Nephron progenitor cell (in vitro differentiated cells): ENCODE data around the gene PTGDS.
"Not testable (repeated sequence)": the region's sequence is repeated elsewhere in the genome, so short reads cannot be mapped to it uniquely, and the experiment has no call there.

Experiments
- DNase-seq: peaks from one replicate; pipeline ENCODE4 v3.0.0; 2021
- H3K27ac Mint-ChIP-seq: 2 replicates; pipeline ENCODE4 v1.8.0; 2021; ENCODE audit warnings: mild to moderate bottlenecking, moderate library complexity, mixed read lengths
- H3K27me3 Mint-ChIP-seq: 2 replicates; pipeline ENCODE4 v1.8.0; 2021; ENCODE audit warnings: mild to moderate bottlenecking, low read depth, mixed read lengths; ENCODE audit not compliant: poor library complexity
- H3K36me3 Mint-ChIP-seq: 2 replicates; pipeline ENCODE4 v1.8.0; 2021; ENCODE audit warnings: low read depth, mixed read lengths
- H3K4me1 Mint-ChIP-seq: 2 replicates; pipeline ENCODE4 v1.8.0; 2021; ENCODE audit warnings: mixed read lengths
- H3K4me3 Mint-ChIP-seq: 2 replicates; pipeline ENCODE4 v1.8.0; 2021; ENCODE audit warnings: mild to moderate bottlenecking, moderate library complexity, mixed read lengths
- H3K9me3 Mint-ChIP-seq: 2 replicates; pipeline ENCODE4 v1.8.0; 2021; ENCODE audit warnings: mild to moderate bottlenecking, moderate library complexity, mixed read lengths
- TF ChIP-seq, protein P1 (sequence below): fragments of 200-600 bp; sonication (generic); IDR thresholded peaks from 2 replicates; pipeline ENCODE4 v1.5.0; 2021; ENCODE audit warnings: antibody characterized with exemption

The PTGDS gene

DNA sequence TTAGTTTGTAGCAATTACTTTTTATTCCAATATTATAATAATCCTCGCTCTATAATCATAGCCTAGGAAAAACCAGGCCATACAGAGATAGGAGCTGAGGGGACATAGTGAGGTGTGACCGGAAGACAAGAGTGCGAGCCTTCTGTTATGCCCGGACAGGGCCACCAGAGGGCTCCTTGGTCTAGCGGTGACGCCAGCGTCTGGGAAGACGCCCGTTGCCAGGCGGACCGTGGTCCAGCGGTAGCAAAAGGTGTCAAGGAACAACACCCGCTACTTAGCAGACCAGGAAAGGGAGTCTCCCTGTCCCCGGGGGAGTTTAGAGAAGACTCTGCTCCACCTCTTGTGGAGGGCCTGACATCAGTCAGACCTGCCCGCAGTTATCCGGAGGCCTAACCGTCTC is 27.0 kb downstream of the PTGDS start:
- not testable (repeated sequence) for H3K36me3 Mint-ChIP-seq, H3K4me3 Mint-ChIP-seq

GRCh38 chr9:137006116-137007003 is 29.1 kb downstream of the PTGDS start:
- Mint-ChIP-seq H3K4me1 (peaks cover 7% of the 10 kb centered on the region), H3K27me3 (peaks cover 7% of the 10 kb centered on the region), H3K4me3 (no peak overlapping the region), H3K27ac (no peak overlapping the region), H3K9me3 (peaks cover 24% of the 10 kb centered on the region), H3K36me3 (peaks cover 4% of the 10 kb centered on the region)
- TF ChIP-seq, protein P1, sequence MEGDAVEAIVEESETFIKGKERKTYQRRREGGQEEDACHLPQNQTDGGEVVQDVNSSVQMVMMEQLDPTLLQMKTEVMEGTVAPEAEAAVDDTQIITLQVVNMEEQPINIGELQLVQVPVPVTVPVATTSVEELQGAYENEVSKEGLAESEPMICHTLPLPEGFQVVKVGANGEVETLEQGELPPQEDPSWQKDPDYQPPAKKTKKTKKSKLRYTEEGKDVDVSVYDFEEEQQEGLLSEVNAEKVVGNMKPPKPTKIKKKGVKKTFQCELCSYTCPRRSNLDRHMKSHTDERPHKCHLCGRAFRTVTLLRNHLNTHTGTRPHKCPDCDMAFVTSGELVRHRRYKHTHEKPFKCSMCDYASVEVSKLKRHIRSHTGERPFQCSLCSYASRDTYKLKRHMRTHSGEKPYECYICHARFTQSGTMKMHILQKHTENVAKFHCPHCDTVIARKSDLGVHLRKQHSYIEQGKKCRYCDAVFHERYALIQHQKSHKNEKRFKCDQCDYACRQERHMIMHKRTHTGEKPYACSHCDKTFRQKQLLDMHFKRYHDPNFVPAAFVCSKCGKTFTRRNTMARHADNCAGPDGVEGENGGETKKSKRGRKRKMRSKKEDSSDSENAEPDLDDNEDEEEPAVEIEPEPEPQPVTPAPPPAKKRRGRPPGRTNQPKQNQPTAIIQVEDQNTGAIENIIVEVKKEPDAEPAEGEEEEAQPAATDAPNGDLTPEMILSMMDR: no peak
- no peak for DNase-seq

More for the DNA sequence above, 27.0 kb downstream of the PTGDS start:
- H3K4me1 Mint-ChIP-seq: peaks cover 16% of the 10 kb centered on the region
- not testable (repeated sequence) for DNase-seq, H3K27ac Mint-ChIP-seq
- H3K9me3 Mint-ChIP-seq: peaks cover 24% of the 10 kb centered on the region
- H3K27me3 Mint-ChIP-seq: peaks cover 14% of the 10 kb centered on the region
- TF ChIP-seq, protein P1: peak; percentile 22

GRCh38 chr9:137007108-137007815 is 30.0 kb downstream of the PTGDS start:
- Mint-ChIP-seq H3K4me3 (no peak overlapping the region), H3K27ac (no peak overlapping the region), H3K36me3 (peaks cover 8% of the 10 kb centered on the region), H3K9me3 (peaks cover 24% of the 10 kb centered on the region), H3K27me3 (peaks cover 7% of the 10 kb centered on the region), H3K4me1 (peaks cover 7% of the 10 kb centered on the region)
- TF ChIP-seq, protein P1: no peak
- no peak for DNase-seq

DNA sequence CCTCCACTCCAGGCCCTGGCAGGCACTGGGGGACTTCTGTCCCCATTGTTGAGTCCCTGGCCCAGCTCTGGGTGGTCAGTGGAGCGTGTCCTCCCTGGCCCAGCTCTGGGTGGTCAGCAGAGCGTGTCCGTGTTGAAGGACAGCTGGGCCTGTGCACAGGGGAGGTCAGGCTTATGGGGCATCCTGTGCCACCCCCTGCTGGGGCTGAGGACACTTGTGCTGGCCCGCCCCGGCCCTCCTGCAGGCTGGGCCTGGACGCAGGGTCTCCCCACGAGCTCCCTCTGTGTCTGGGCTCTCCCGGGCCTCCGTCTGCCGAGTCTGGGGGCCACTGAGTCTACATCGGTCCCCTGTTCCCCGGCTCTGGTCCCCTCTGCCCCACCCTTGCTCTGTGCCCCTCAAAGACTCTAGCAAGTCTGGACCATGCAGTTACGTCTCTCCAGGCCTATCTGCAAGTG is 30.5 kb downstream of the PTGDS start:
- no peak overlapping the region for H3K27ac Mint-ChIP-seq
- peaks cover 8% of the 10 kb centered on the region for H3K36me3 Mint-ChIP-seq
- DNase-seq: peak; percentile 70
- peaks cover 7% of the 10 kb centered on the region for H3K4me1 Mint-ChIP-seq
- peaks cover 24% of the 10 kb centered on the region for H3K9me3 Mint-ChIP-seq
- H3K4me3 Mint-ChIP-seq: no peak overlapping the region
- TF ChIP-seq, protein P1: no peak
- H3K27me3 Mint-ChIP-seq: peaks cover 5% of the 10 kb centered on the region

- TF ChIP-seq, protein P1: no peak
- no peak overlapping the region for H3K27ac Mint-ChIP-seq
- no peak overlapping the region for H3K4me3 Mint-ChIP-seq
- peaks cover 7% of the 10 kb centered on the region for H3K4me1 Mint-ChIP-seq
- peaks cover 5% of the 10 kb centered on the region for H3K27me3 Mint-ChIP-seq
- DNase-seq: no peak
- H3K9me3 Mint-ChIP-seq: peaks cover 24% of the 10 kb centered on the region
- H3K36me3 Mint-ChIP-seq: peaks cover 8% of the 10 kb centered on the region
These were observed 31.0 kb downstream of the PTGDS start for GRCh38 chr9:137008312-137008711.
